H1 (cell line): ENCODE data around the gene ARHGAP32. TPM values are rescaled to one million over a fixed set of nuclear protein-coding genes. Genes with fewer than 3 reads are reported as not detected.

Experiments
- CTCF ChIA-PET: fragments of 300-600 bp; sonication (Branson Sonifier 250); formaldehyde crosslinking; loops from one replicate; lab custom pipeline; 2021; ENCODE audit not compliant: partially characterized antibody; lab: Charles Lee
- POLR2A ChIA-PET: fragments of 300-600 bp; sonication (Branson Sonifier 250); formaldehyde crosslinking; loops from one replicate; lab custom pipeline; 2021; ENCODE audit warnings: inconsistent platforms; ENCODE audit not compliant: partially characterized antibody; lab: Charles Lee
- DNase-seq, 2 experiments: peaks; one replicate each; pipeline versions ENCODE4 v3.0.0 to v3.0.0-alpha.2; 2010 to 2022; ENCODE audit warnings: low spot score in 2 of 2, low read depth in 1 of 2, mixed read lengths in 1 of 2
- FAIRE-seq: peaks from 2 replicates; lab custom pipeline; 2011; peaks lifted over from hg19 to GRCh38; lab: Jason Lieb, UNC
- H2AFZ ChIP-seq: 2 replicates; pipeline ENCODE4 v1.8.1; 2012; ENCODE audit warnings: low read length, inconsistent platforms
- H2AK5ac ChIP-seq: 2 replicates; pipeline ENCODE4 v1.6.1; 2013; ENCODE audit warnings: low read depth, low read length
- H2BK120ac ChIP-seq: replicated peaks from 2 replicates; pipeline ENCODE3; 2013; ENCODE audit warnings: low read depth, low read length, inconsistent platforms
- H2BK12ac ChIP-seq: 2 replicates; pipeline ENCODE4 v1.6.1; 2013; ENCODE audit warnings: low read depth, low read length
- H2BK15ac ChIP-seq: 2 replicates; pipeline ENCODE4 v1.6.1; 2013; ENCODE audit warnings: low read length
- H2BK20ac ChIP-seq: 2 replicates; pipeline ENCODE4 v1.6.1; 2013; ENCODE audit warnings: low read length
- H2BK5ac ChIP-seq: 2 replicates; pipeline ENCODE4 v1.6.1; 2013; ENCODE audit warnings: low read depth, low read length
- H3K14ac ChIP-seq: 2 replicates; pipeline ENCODE4 v1.6.1; 2013; ENCODE audit warnings: inconsistent platforms; ENCODE audit not compliant: insufficient read length
- H3K18ac ChIP-seq: 2 replicates; pipeline ENCODE4 v1.6.1; 2013; ENCODE audit warnings: low read length; ENCODE audit errors: extremely low read depth
- H3K23ac ChIP-seq: 2 replicates; pipeline ENCODE4 v1.6.1; 2013; ENCODE audit warnings: inconsistent platforms; ENCODE audit not compliant: insufficient read length
- H3K23me2 ChIP-seq: 2 replicates; pipeline ENCODE4 v1.6.1; 2013; ENCODE audit warnings: low read depth, low read length
- H3K27ac ChIP-seq: 2 replicates; pipeline ENCODE4 v1.6.1; 2011; ENCODE audit warnings: low read depth, low read length, inconsistent platforms
- H3K27me3 ChIP-seq, 4 experiments: replicated peaks in 1 of 4; 1 replicate in 1 of 4; 2 replicates in 3 of 4; pipeline versions ENCODE4 v1.6.1 to v1.8.1; 2011 to 2013; ENCODE audit warnings: low read length in 3 of 4, mild to moderate bottlenecking in 3 of 4, inconsistent platforms in 2 of 4, mixed read lengths in 2 of 4, moderate library complexity in 1 of 4; ENCODE audit not compliant: control insufficient read depth in 3 of 4, insufficient read depth in 3 of 4; ENCODE audit errors: extremely low read depth in 1 of 4
- H3K36me3 ChIP-seq, 4 experiments: 2 replicates each; pipeline versions ENCODE4 v1.6.1 to v1.8.1; 2011 to 2013; ENCODE audit warnings: mild to moderate bottlenecking in 4 of 4, low read length in 3 of 4, moderate library complexity in 2 of 4, control low read depth in 1 of 4, inconsistent platforms in 1 of 4; ENCODE audit not compliant: insufficient read depth in 4 of 4, control insufficient read depth in 2 of 4
- H3K4ac ChIP-seq: replicated peaks from 2 replicates; pipeline ENCODE3; 2013; ENCODE audit warnings: low read length, low read depth, mixed read lengths, inconsistent platforms; ENCODE audit not compliant: insufficient read length
- H3K4me1 ChIP-seq, 4 experiments: replicated peaks in 1 of 4; 1 replicate in 1 of 4; 2 replicates in 3 of 4; pipeline versions ENCODE4 v1.6.1 to v1.8.1; 2011 to 2013; ENCODE audit warnings: low read length in 3 of 4, inconsistent platforms in 2 of 4, mixed read lengths in 1 of 4; ENCODE audit not compliant: insufficient read depth in 4 of 4, control insufficient read depth in 3 of 4
- H3K4me2 ChIP-seq, 2 experiments: 2 replicates each; pipeline versions ENCODE4 v1.6.1 to v1.8.1; 2011 to 2013; ENCODE audit warnings: low read depth in 2 of 2, low read length in 2 of 2, control low read depth in 1 of 2, inconsistent platforms in 1 of 2, mild to moderate bottlenecking in 1 of 2; ENCODE audit not compliant: insufficient read depth in 1 of 2
- H3K4me3 ChIP-seq, 4 experiments: fragments of 200-600, 300-600 bp in 1 of 4; sonication (generic), shearing (Covaris generic), sonication (Bioruptor Twin) in 1 of 4; 2 replicates each; pipeline versions ENCODE4 v1.5.1 to v1.8.1; 2011 to 2016; ENCODE audit warnings: low read length in 4 of 4, low read depth in 3 of 4, control low read depth in 2 of 4, inconsistent platforms in 2 of 4, mild to moderate bottlenecking in 2 of 4, mixed read lengths in 1 of 4, moderate library complexity in 1 of 4; ENCODE audit not compliant: insufficient read depth in 2 of 4; ENCODE audit errors: extremely low read depth in 1 of 4
- H3K56ac ChIP-seq: replicated peaks from 2 replicates; pipeline ENCODE3; 2013; ENCODE audit warnings: low read depth, mild to moderate bottlenecking, mixed read lengths, low read length, inconsistent platforms; ENCODE audit not compliant: insufficient read length
- H3K79me1 ChIP-seq: 2 replicates; pipeline ENCODE4 v1.6.1; 2013; ENCODE audit warnings: low read depth, low read length, control low read depth
- H3K79me2 ChIP-seq, 2 experiments: 2 replicates each; pipeline versions ENCODE4 v1.6.1 to v1.8.1; 2012 to 2013; ENCODE audit warnings: low read length in 2 of 2, mild to moderate bottlenecking in 2 of 2, inconsistent platforms in 1 of 2; ENCODE audit not compliant: insufficient read depth in 2 of 2, control insufficient read depth in 1 of 2
- H3K9ac ChIP-seq, 4 experiments: replicated peaks in 1 of 4; 1 replicate in 1 of 4; 2 replicates in 3 of 4; pipeline versions ENCODE4 v1.6.1 to v1.8.1; 2011 to 2013; ENCODE audit warnings: low read depth in 3 of 4, low read length in 3 of 4, control low read depth in 2 of 4, mild to moderate bottlenecking in 2 of 4, moderate library complexity in 2 of 4, inconsistent platforms in 1 of 4; ENCODE audit errors: extremely low read depth in 1 of 4
- H3K9me3 ChIP-seq, 2 experiments: 2 replicates each; pipeline versions ENCODE4 v1.6.1 to v1.8.1; 2012 to 2013; ENCODE audit warnings: mild to moderate bottlenecking in 2 of 2, moderate library complexity in 2 of 2, control low read depth in 1 of 2, inconsistent platforms in 1 of 2, low read depth in 1 of 2, low read length in 1 of 2, mixed read lengths in 1 of 2; ENCODE audit not compliant: insufficient read depth in 2 of 2
- H4K20me1 ChIP-seq, 2 experiments: replicated peaks in 1 of 2; 2 replicates each; pipeline versions ENCODE3 to v1.8.1; 2011 to 2013; ENCODE audit warnings: inconsistent platforms in 2 of 2, low read length in 2 of 2, mild to moderate bottlenecking in 1 of 2; ENCODE audit not compliant: insufficient read depth in 2 of 2, control insufficient read depth in 1 of 2
- H4K5ac ChIP-seq: 2 replicates; pipeline ENCODE4 v1.6.1; 2013; ENCODE audit warnings: low read length, low read depth, mixed read lengths, inconsistent platforms; ENCODE audit not compliant: insufficient read length
- H4K8ac ChIP-seq: 2 replicates; pipeline ENCODE4 v1.8.0; 2013; ENCODE audit warnings: mild to moderate bottlenecking, moderate library complexity, low read length, inconsistent platforms; ENCODE audit not compliant: insufficient read depth; ENCODE audit errors: extremely low read depth
- H4K91ac ChIP-seq: replicated peaks from 2 replicates; pipeline ENCODE3; 2013; ENCODE audit warnings: low read length, mixed read lengths, inconsistent platforms; ENCODE audit not compliant: insufficient read length
- CTCF ChIP-seq, 3 experiments: IDR thresholded peaks; 1 replicate in 2 of 3; 2 replicates in 1 of 3; pipeline versions ENCODE4 v1.5.1 to v1.6.1; 2011; ENCODE audit warnings: low read length in 3 of 3, mild to moderate bottlenecking in 3 of 3, inconsistent platforms in 2 of 3, low read depth in 1 of 3, moderate library complexity in 1 of 3; ENCODE audit not compliant: insufficient read depth in 1 of 3; ENCODE audit errors: control extremely low read depth in 1 of 3
- FOSL1 ChIP-seq: IDR thresholded peaks from 2 replicates; pipeline ENCODE4 v1.6.1; 2011; ENCODE audit warnings: mild to moderate bottlenecking, low read depth, low read length, moderate library complexity; ENCODE audit not compliant: insufficient read depth
- GABPA ChIP-seq: IDR thresholded peaks from 2 replicates; pipeline ENCODE4 v1.6.1; 2011; ENCODE audit warnings: mild to moderate bottlenecking, low read length, moderate library complexity, borderline replicate concordance; ENCODE audit not compliant: insufficient read depth
- HDAC2 ChIP-seq, 2 experiments: fragments of 300-600 bp in 1 of 2; sonication (generic) in 1 of 2; IDR thresholded peaks; 2 replicates each; pipeline ENCODE4 v1.6.1; 2011 to 2012; ENCODE audit warnings: low read depth in 2 of 2, low read length in 2 of 2, mild to moderate bottlenecking in 2 of 2, moderate library complexity in 2 of 2, borderline replicate concordance in 1 of 2, inconsistent platforms in 1 of 2
- KDM1A ChIP-seq: fragments of 200-600, 300-600 bp; sonication (generic); IDR thresholded peaks from 2 replicates; pipeline ENCODE4 v1.7.1; 2016; ENCODE audit warnings: mild to moderate bottlenecking, low read length, borderline replicate concordance
- KDM5A ChIP-seq: fragments of 200-600 bp; IDR thresholded peaks from 2 replicates; pipeline ENCODE4 v1.7.1; 2012; ENCODE audit warnings: mild to moderate bottlenecking, low read length, inconsistent platforms, mixed read lengths
- POU5F1 ChIP-seq: IDR thresholded peaks from 2 replicates; pipeline ENCODE4 v1.6.1; 2011; ENCODE audit warnings: low read depth, mild to moderate bottlenecking, low read length, moderate library complexity
- RBBP5 ChIP-seq: IDR thresholded peaks from 2 replicates; pipeline ENCODE4 v1.7.1; 2012; ENCODE audit warnings: low read depth, mild to moderate bottlenecking, inconsistent platforms, low read length, moderate library complexity, borderline replicate concordance
- SP2 ChIP-seq: IDR thresholded peaks from 2 replicates; pipeline ENCODE4 v1.6.1; 2012; ENCODE audit warnings: mild to moderate bottlenecking, low read length, inconsistent platforms
- TAF7 ChIP-seq: optimal IDR thresholded peaks from 2 replicates; pipeline ENCODE3; 2011; ENCODE audit warnings: low read depth, mild to moderate bottlenecking, inconsistent platforms, low read length, moderate library complexity, borderline replicate concordance
- TEAD4 ChIP-seq: IDR thresholded peaks from 2 replicates; pipeline ENCODE4 v1.6.1; 2012; ENCODE audit warnings: low read depth, low read length, inconsistent platforms, mixed read lengths
- WGBS, 2 experiments: shearing (Covaris generic) in 1 of 2; methylation state at CpG; one replicate each; pipeline versions ENCODE4 v1.1.6 to v1.1.7; 2013 to 2015; ENCODE audit warnings: low lambda C conversion rate in 2 of 2, mixed read lengths in 2 of 2, inconsistent platforms in 1 of 2, low coverage in 1 of 2, missing lambda C conversion rate in 1 of 2; ENCODE audit not compliant: insufficient replicate concordance in 2 of 2, insufficient coverage in 1 of 2, insufficient read length in 1 of 2; ENCODE audit errors: extremely low coverage in 1 of 2, missing lambda C conversion rate in 1 of 2; 5-methylcytosine and 5-hydroxymethylcytosine counted together
- polyA plus RNA-seq, 7 experiments: library from polyadenylated mRNA; depleted of rRNA in 3 of 7; stranded (reverse) in 5 of 7; unstranded in 2 of 7; fragments of >200 nt in 5 of 7; fragments of 200-250 nt in 2 of 7; gene quantifications; 1 replicate in 5 of 7; 2 replicates in 1 of 7; 4 replicates in 1 of 7; pipeline versions ENCODE4 v1.2.1 to v1.2.3, GENCODE V29; 2011 to 2013; ENCODE audit warnings: missing spikeins in 2 of 7, mixed read lengths in 2 of 7
- total RNA-seq: library from RNA; stranded (reverse); fragmentation: NEBNext Ultra II Directional; extraction: Animal tissue kit (Norgen Biotek cat#: 25700); gene quantifications from 2 replicates; pipeline ENCODE4 v1.2.1, GENCODE V29; 2021

ARHGAP32 gene
- total and polyA plus RNA-seq, 2 of the 8 experiments (the other 6 are each of a cell fraction or from before 2014, with no cell fraction given) = 13.7 to 30.0 TPM

GRCh38 chr11:128931066-128931465 is 261.1 kb downstream of the ARHGAP32 start:
- Histone ChIP-seq H3K4ac (no peak overlapping the region), H2AFZ (no peak overlapping the region), H3K56ac (no peak overlapping the region), H4K8ac (no peak overlapping the region), H4K5ac (no peak overlapping the region), H3K9me3 (peaks cover 0 to 2% of the 10 kb centered on the region in 2 experiments; a peak in 1 of 4 replicates), H2BK12ac (no peak overlapping the region), H4K91ac (no peak overlapping the region), H3K4me3 (no peak overlapping the region), H3K27me3 (peaks cover 2 to 48% (median 43%) of the 10 kb centered on the region in 4 experiments), H2BK15ac (no peak overlapping the region), H3K4me2 (no peak overlapping the region), H2BK20ac (no peak overlapping the region), H2BK5ac (no peak overlapping the region), H3K18ac (no peak overlapping the region), H4K20me1 (no peaks in the 10 kb centered on the region), H2AK5ac (no peak overlapping the region), H3K27ac (no peak overlapping the region), H3K14ac (no peak overlapping the region), H3K36me3 (no peaks in the 10 kb centered on the region), H2BK120ac (no peak overlapping the region), H3K4me1 (peaks cover 0 to 28% (median 12%) of the 10 kb centered on the region in 4 experiments; a peak in 6 of 7 replicates), H3K79me2 (no peaks in the 10 kb centered on the region), H3K23me2 (no peaks in the 10 kb centered on the region), H3K79me1 (no peaks in the 10 kb centered on the region), H3K23ac (no peak overlapping the region), H3K9ac (no peak overlapping the region)
- POLR2A ChIA-PET = no interaction called here
- CTCF ChIA-PET = interaction anchor here (13.4 to 14.7 kb wide), 3 partner anchors 21 to 43 kb away, joined by 108 to 243 read pairs (median 215); partner anchors contain the start of gene KCNJ5
- no peak for DNase-seq
- WGBS, 2 experiments = 89% methylated on average over 1 of the region's 3 CpGs; no CpG with 5 or more reads in 1 of the 2 experiments
- FAIRE-seq = no peak
- TF ChIP-seq CTCF (IDR thresholded peaks at IDR 0.05; ENCODE audit: control extremely low read depth in 1 of 3, insufficient read depth in 1 of 3, low read depth in 1 of 3, low read length in 3 of 3) (no peak), RBBP5 (no peak), TAF7 (no peak), SP2 (no peak), POU5F1 (no peak), HDAC2 (IDR thresholded peaks at IDR 0.05; ENCODE audit: borderline replicate concordance in 1 of 2, low read depth in 2 of 2, low read length in 2 of 2) (no peak), KDM1A (no peak), KDM5A (no peak), TEAD4 (no peak), GABPA (no peak), FOSL1 (no peak)
